Nephron (organoid): ENCODE data around the gene GPI.
A peak's percentile ranks its signal among the peaks of the same experiment; 100 is the strongest.
"Not testable (repeated sequence)": the region's sequence is repeated elsewhere in the genome, so short reads cannot be mapped to it uniquely, and the experiment has no call there.

Experiments used
- H3K27ac Mint-ChIP-seq, 3 experiments: 2 replicates each; pipeline ENCODE4 v1.8.0; 2020; ENCODE audit warnings: mixed read lengths in 3 of 3, mild to moderate bottlenecking in 2 of 3, moderate library complexity in 1 of 3
- H3K27me3 Mint-ChIP-seq: 2 replicates; pipeline ENCODE4 v1.8.0; 2021; ENCODE audit warnings: low read depth, mild to moderate bottlenecking, moderate library complexity, mixed read lengths
- H3K36me3 Mint-ChIP-seq: 2 replicates; pipeline ENCODE4 v1.8.0; 2020; ENCODE audit warnings: low read depth, mixed read lengths
- H3K4me1 Mint-ChIP-seq: 2 replicates; pipeline ENCODE4 v1.8.0; 2020; ENCODE audit warnings: mixed read lengths
- H3K4me3 Mint-ChIP-seq, 3 experiments: 2 replicates each; pipeline ENCODE4 v1.8.0; 2020; ENCODE audit warnings: mild to moderate bottlenecking in 3 of 3, mixed read lengths in 3 of 3, moderate library complexity in 2 of 3
- H3K9me3 Mint-ChIP-seq: 2 replicates; pipeline ENCODE4 v1.8.0; 2020; ENCODE audit warnings: mixed read lengths
- TF ChIP-seq, protein P1 (sequence below), 3 experiments: fragments of 200-600 bp; sonication (generic); IDR thresholded peaks; one replicate each; pipeline ENCODE4 v1.5.0; 2021; ENCODE audit warnings: antibody characterized with exemption in 3 of 3; ENCODE audit not compliant: unreplicated experiment in 3 of 3

The GPI gene

DNA sequence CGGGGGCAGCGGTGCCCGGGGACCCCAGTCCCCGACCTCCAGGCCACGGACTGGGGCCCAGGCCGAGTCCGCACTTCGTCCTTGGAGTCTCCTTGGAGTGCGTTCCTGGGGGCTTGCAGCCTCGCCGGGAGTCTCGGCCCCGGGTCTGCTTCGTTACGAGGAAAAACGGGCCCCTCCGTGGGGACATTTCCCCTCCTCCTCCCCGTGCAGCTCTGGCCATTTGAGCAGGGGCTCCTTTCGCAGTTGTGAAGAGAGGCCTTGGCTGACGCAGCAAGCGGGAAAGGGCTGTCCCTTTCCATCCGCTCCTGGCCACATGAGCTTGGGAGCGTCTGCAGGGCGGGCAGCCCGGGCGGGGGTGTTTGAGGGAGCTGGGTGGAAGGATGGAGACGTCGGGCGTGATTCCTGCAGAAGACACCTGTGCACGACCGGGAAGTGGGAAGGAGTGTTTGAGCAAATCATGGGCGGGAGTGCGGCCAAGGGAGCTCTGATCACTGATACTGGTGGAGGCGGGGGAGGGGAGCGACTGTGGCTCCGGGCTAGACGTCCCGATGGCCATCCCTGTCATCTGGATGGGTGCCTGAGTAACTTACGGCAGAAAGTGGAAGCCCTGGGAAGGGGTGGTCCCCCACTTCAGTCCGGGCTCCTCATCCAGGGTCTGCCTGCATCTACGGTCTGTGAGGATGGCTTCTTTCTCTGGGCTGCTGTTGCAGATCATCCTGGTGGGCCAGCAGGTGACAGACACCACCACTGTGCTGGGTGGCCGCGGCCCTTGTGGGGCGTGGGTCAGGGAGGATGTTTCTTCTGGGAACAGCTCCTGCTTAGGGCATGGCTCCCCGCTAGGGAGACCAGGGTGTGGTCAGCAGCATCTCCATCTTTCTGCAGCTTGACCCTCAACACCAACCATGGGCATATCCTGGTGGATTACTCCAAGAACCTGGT, 736 bp downstream of the GPI start:
- peaks cover 29% of the 10 kb centered on the region for H3K4me1 Mint-ChIP-seq

DNA sequence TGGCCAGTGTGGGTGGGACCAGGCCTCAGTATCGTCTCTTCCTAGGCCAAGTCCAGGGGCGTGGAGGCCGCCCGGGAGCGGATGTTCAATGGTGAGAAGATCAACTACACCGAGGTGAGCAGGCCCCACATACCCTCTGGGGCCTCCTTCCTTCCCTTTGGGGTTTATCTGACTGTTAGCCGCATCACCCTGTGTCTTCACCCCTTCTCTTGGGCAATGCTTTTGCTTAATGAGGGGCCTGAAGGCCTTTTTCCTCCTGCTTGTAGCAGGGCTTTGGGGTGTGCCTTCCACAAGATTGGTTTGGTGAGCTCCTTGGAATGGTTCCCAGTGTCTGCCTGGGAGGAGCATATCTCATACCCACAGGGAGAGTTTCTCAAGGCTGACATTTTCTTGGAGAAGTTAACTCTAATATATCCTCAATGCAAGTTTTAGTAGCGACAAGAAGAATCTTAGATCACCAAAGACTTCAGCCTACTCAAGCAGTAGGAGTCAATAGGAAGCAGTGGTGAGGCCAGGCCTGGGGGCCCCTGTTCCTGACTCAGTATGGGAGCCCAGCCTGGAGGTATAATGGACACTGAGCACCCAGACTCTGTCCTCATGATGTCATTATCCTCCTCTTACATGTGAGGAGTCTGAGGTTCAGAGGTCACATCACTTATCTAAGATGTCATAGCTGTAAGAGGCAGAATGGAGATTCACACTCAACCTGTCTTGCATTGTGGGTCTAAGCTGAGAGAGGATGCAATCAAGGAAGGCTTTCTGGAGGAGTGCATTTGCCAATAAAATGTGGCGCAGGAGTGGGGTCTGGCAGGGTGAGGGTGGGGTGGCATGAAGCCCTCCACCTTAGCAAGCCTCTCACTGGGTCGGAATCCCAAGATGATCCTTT, 2.0 kb downstream of the GPI start:
- H3K27ac Mint-ChIP-seq, result peak overlapping the region in 2 of 3 experiments; percentile 78 to 94
- H3K9me3 Mint-ChIP-seq, result no peaks in the 10 kb centered on the region
- peaks cover 8% of the 10 kb centered on the region for H3K27me3 Mint-ChIP-seq
- peaks cover 29% of the 10 kb centered on the region for H3K4me1 Mint-ChIP-seq
- TF ChIP-seq, protein P1, sequence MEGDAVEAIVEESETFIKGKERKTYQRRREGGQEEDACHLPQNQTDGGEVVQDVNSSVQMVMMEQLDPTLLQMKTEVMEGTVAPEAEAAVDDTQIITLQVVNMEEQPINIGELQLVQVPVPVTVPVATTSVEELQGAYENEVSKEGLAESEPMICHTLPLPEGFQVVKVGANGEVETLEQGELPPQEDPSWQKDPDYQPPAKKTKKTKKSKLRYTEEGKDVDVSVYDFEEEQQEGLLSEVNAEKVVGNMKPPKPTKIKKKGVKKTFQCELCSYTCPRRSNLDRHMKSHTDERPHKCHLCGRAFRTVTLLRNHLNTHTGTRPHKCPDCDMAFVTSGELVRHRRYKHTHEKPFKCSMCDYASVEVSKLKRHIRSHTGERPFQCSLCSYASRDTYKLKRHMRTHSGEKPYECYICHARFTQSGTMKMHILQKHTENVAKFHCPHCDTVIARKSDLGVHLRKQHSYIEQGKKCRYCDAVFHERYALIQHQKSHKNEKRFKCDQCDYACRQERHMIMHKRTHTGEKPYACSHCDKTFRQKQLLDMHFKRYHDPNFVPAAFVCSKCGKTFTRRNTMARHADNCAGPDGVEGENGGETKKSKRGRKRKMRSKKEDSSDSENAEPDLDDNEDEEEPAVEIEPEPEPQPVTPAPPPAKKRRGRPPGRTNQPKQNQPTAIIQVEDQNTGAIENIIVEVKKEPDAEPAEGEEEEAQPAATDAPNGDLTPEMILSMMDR (IDR thresholded peaks at IDR 0.05; ENCODE audit: unreplicated experiment in 3 of 3), result no peak
- H3K36me3 Mint-ChIP-seq, result peaks cover 40% of the 10 kb centered on the region
- H3K4me3 Mint-ChIP-seq, result peak overlapping the region; percentile 90 to 98 (median 96)

More for the DNA sequence above, 736 bp downstream of the GPI start:
- TF ChIP-seq, protein P1 (IDR thresholded peaks at IDR 0.05; ENCODE audit: unreplicated experiment in 3 of 3), result no peak
- H3K36me3 Mint-ChIP-seq, result peaks cover 33% of the 10 kb centered on the region
- peak overlapping the region; percentile 90 to 98 (median 96) for H3K4me3 Mint-ChIP-seq
- peaks cover 8% of the 10 kb centered on the region for H3K27me3 Mint-ChIP-seq
- peak overlapping the region; percentile 61 to 83 (median 67) for H3K27ac Mint-ChIP-seq
- H3K9me3 Mint-ChIP-seq, result no peaks in the 10 kb centered on the region

GRCh38 chr19:34367624-34367957, 2.6 kb downstream of the GPI start:
- H3K9me3 Mint-ChIP-seq, result no peaks in the 10 kb centered on the region
- H3K27me3 Mint-ChIP-seq, result peaks cover 8% of the 10 kb centered on the region
- peak overlapping the region in 1 of 3 experiments; percentile 98 for H3K4me3 Mint-ChIP-seq
- H3K27ac Mint-ChIP-seq, result no peak overlapping the region
- H3K36me3 Mint-ChIP-seq, result peaks cover 40% of the 10 kb centered on the region
- TF ChIP-seq, protein P1 (IDR thresholded peaks at IDR 0.05; ENCODE audit: unreplicated experiment in 3 of 3), result no peak
- peaks cover 29% of the 10 kb centered on the region for H3K4me1 Mint-ChIP-seq

- peaks cover 40% of the 10 kb centered on the region for H3K36me3 Mint-ChIP-seq
- H3K4me3 Mint-ChIP-seq, result peak overlapping the region; percentile 77 to 79 (median 78)
- H3K4me1 Mint-ChIP-seq, result peaks cover 29% of the 10 kb centered on the region
- H3K27me3 Mint-ChIP-seq, result peaks cover 5% of the 10 kb centered on the region
- peak overlapping the region; percentile 44 to 74 (median 56) for H3K27ac Mint-ChIP-seq
- TF ChIP-seq, protein P1 (IDR thresholded peaks at IDR 0.05; ENCODE audit: unreplicated experiment in 3 of 3), result no peak
- no peaks in the 10 kb centered on the region for H3K9me3 Mint-ChIP-seq
These were observed 3.3 kb downstream of the GPI start for GRCh38 chr19:34368338-34368737.

- peaks cover 46% of the 10 kb centered on the region for H3K36me3 Mint-ChIP-seq
- not testable (repeated sequence) for H3K27ac Mint-ChIP-seq, H3K9me3 Mint-ChIP-seq, H3K27me3 Mint-ChIP-seq, H3K4me3 Mint-ChIP-seq
- H3K4me1 Mint-ChIP-seq, result peaks cover 29% of the 10 kb centered on the region
These were observed 4.2 kb downstream of the GPI start for GRCh38 chr19:34369166-34369565.

DNA sequence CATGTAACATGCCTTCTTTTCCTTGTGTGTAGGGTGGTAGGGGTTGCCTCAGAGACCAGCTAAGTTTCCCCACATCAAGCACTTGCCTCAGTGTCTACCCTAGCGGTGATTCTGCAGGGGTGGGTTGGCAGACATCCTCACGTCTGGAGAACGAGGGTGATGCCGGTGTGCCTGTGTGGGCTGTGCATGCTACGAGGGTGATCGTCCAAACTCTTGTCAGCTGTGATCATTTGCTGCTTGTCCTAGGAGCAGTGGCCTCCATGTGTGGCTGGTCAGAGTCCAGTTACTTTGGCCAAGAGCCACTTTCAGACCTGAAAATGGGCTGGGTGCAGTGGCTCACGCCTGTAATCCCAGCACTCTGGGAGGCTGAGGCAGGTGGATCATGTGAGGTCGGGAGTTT, 5.1 kb downstream of the GPI start:
- H3K27me3 Mint-ChIP-seq, result peaks cover 5% of the 10 kb centered on the region
- peaks cover 50% of the 10 kb centered on the region for H3K36me3 Mint-ChIP-seq
- H3K27ac Mint-ChIP-seq, result no peak overlapping the region

More for the DNA sequence above, 5.1 kb downstream of the GPI start:
- TF ChIP-seq, protein P1 (IDR thresholded peaks at IDR 0.05; ENCODE audit: unreplicated experiment in 3 of 3), result no peak
- peak overlapping the region in 1 of 3 experiments; percentile 22 for H3K4me3 Mint-ChIP-seq
- no peaks in the 10 kb centered on the region for H3K9me3 Mint-ChIP-seq
- H3K4me1 Mint-ChIP-seq, result peaks cover 24% of the 10 kb centered on the region
